Neural progenitor cell (in vitro differentiated cells): ENCODE results near the gene FKBP1B.

ENCODE experiments used
- CTCF ChIP-seq: fragments of 200-600 bp; sonication (generic); IDR thresholded peaks from 2 replicates; pipeline ENCODE4 v1.5.1; 2017; ENCODE audit warnings: antibody characterized with exemption, mild to moderate bottlenecking
- EZH2 ChIP-seq: fragments of 200-600 bp; sonication (generic); IDR thresholded peaks from 2 replicates; pipeline ENCODE4 v1.6.1; 2017; ENCODE audit warnings: antibody characterized with exemption, mild to moderate bottlenecking, moderate library complexity
- EZH2phosphoT487 ChIP-seq: fragments of 200-600 bp; sonication (generic); IDR thresholded peaks from 2 replicates; pipeline ENCODE4 v1.6.1; 2017; ENCODE audit warnings: antibody characterized with exemption

- TF ChIP-seq CTCF: no peak
- no peak for TF ChIP-seq EZH2phosphoT487
- no peak for TF ChIP-seq EZH2
Observed at GRCh38 chr2:24075259-24075658, 25.7 kb downstream of the FKBP1B start.
